Right lung (tissue), 5 donors: ENCODE results near the gene ZNF814. TPM values are rescaled to one million over a fixed set of nuclear protein-coding genes. Genes with fewer than 3 reads are reported as not detected.

ENCODE experiments used
- polyA plus RNA-seq, 5 donors: library from polyadenylated mRNA; unstranded; fragments of 120-200 nt; gene quantifications; one replicate each; pipeline versions ENCODE4 v1.2.1 to v1.2.3, GENCODE V29; 2013; ENCODE audit warnings: inconsistent platforms in 1 of 5, low replicate concordance in 1 of 5; ENCODE audit not compliant: insufficient read length in 5 of 5, insufficient read depth in 1 of 5

Gene ZNF814
- polyA plus RNA-seq, 5 donors = 47.1 to 62.9 (median 61.2) TPM

Other genes with a start within 250 kb of the ZNF814 start
- under 1 TPM; 0.13 to 0.18 (median 0.15) TPM for gene ZSCAN4, start 220.1 kb downstream of the ZNF814 start, polyA plus RNA-seq
- 10 to 100 TPM; 12.9 to 22.0 (median 18.7) TPM for gene ZNF551, start 207.1 kb downstream of the ZNF814 start, polyA plus RNA-seq
- gene ZNF154, start 179.8 kb downstream of the ZNF814 start, polyA plus RNA-seq = 10 to 100 TPM; 27.8 to 50.7 (median 41.1) TPM
- 10 to 100 TPM; 17.5 to 25.8 (median 25.1) TPM for gene ZNF671, start 161.4 kb downstream of the ZNF814 start, polyA plus RNA-seq
- gene ZNF776, start 142.2 kb downstream of the ZNF814 start, polyA plus RNA-seq = 10 to 100 TPM; 25.0 to 44.2 (median 40.5) TPM
- gene ZNF586, start 119.4 kb downstream of the ZNF814 start, polyA plus RNA-seq = 10 to 100 TPM; 21.5 to 33.9 (median 29.1) TPM
- gene ZNF552, start 74.1 kb downstream of the ZNF814 start, polyA plus RNA-seq = 10 to 100 TPM; 12.4 to 18.1 (median 16.4) TPM
- gene ZNF587B, start 58.7 kb downstream of the ZNF814 start, polyA plus RNA-seq = 10 to 100 TPM in 4 of 5 donors, 1 to 10 TPM in 1; 9.5 to 17.0 (median 13.7) TPM
- gene ZNF587, start 39.2 kb downstream of the ZNF814 start, polyA plus RNA-seq = 10 to 100 TPM; 23.3 to 39.1 (median 34.8) TPM
- 10 to 100 TPM; 19.6 to 41.3 (median 38.4) TPM for gene ZNF417, start 27.6 kb upstream of the ZNF814 start, polyA plus RNA-seq
- gene ZNF418, start 46.4 kb upstream of the ZNF814 start, polyA plus RNA-seq = 10 to 100 TPM; 17.5 to 38.2 (median 33.5) TPM
- 10 to 100 TPM in 3 of 5 donors, 1 to 10 TPM in 2; 7.1 to 11.7 (median 10.7) TPM for gene ZNF256, start 58.7 kb upstream of the ZNF814 start, polyA plus RNA-seq
- 1 to 10 TPM; 2.5 to 4.8 (median 3.9) TPM for gene C19orf18, start 85.5 kb upstream of the ZNF814 start, polyA plus RNA-seq
- 10 to 100 TPM; 25.8 to 33.2 (median 30.0) TPM for gene ZNF606, start 113.8 kb upstream of the ZNF814 start, polyA plus RNA-seq
- 1 to 10 TPM; 1.1 to 2.7 (median 2.3) TPM for gene ZSCAN1, start 145.0 kb upstream of the ZNF814 start, polyA plus RNA-seq
- 10 to 100 TPM; 18.3 to 35.3 (median 29.7) TPM for gene ZNF135, start 170.2 kb upstream of the ZNF814 start, polyA plus RNA-seq
- gene ZSCAN18, start 209.2 kb upstream of the ZNF814 start, polyA plus RNA-seq = 10 to 100 TPM; 70.8 to 94.7 (median 88.9) TPM